Lung (tissue), 12 donors: ENCODE results near the gene PTPRD. TPM values are rescaled to one million over a fixed set of nuclear protein-coding genes. Genes with fewer than 3 reads are reported as not detected.

Experiments used
- ATAC-seq: fragments of 200-7000 bp; cut with Tn5 transposase; one replicate; pipeline ENCODE4 v1.9.1; 2020; ENCODE audit warnings: moderate number of reproducible peaks; ENCODE audit not compliant: insufficient read depth, low FRiP score
- DNase-seq, 3 donors: peaks; one replicate each; pipeline ENCODE4 v3.0.0-alpha.2; 2013 to 2017
- H3K27ac ChIP-seq, 2 donors: one replicate each; pipeline ENCODE4 v1.5.1; 2013; ENCODE audit warnings: mild to moderate bottlenecking in 2 of 2, moderate library complexity in 2 of 2, control low read depth in 1 of 2, inconsistent platforms in 1 of 2, low read depth in 1 of 2, low read length in 1 of 2
- H3K27me3 ChIP-seq, 3 donors: one replicate each; pipeline ENCODE4 v1.5.1; 2013; ENCODE audit warnings: low read length in 2 of 3; ENCODE audit not compliant: control insufficient read depth in 3 of 3, insufficient read depth in 3 of 3
- H3K36me3 ChIP-seq, 4 donors: one replicate each; pipeline ENCODE4 v1.5.1; 2013; ENCODE audit warnings: low read length in 4 of 4, mild to moderate bottlenecking in 1 of 4, moderate library complexity in 1 of 4; ENCODE audit not compliant: control insufficient read depth in 4 of 4, insufficient read depth in 4 of 4
- H3K4me1 ChIP-seq, 5 donors: one replicate each; pipeline ENCODE4 v1.5.1; 2013; ENCODE audit warnings: low read length in 5 of 5, mild to moderate bottlenecking in 2 of 5, moderate library complexity in 1 of 5; ENCODE audit not compliant: control insufficient read depth in 5 of 5, insufficient read depth in 5 of 5
- H3K4me3 ChIP-seq: one replicate; pipeline ENCODE4 v1.5.1; 2013; ENCODE audit warnings: mild to moderate bottlenecking, control low read depth, moderate library complexity
- H3K9ac ChIP-seq, 2 donors: one replicate each; pipeline ENCODE4 v1.5.1; 2013; ENCODE audit warnings: low read length in 2 of 2, control low read depth in 1 of 2; ENCODE audit not compliant: insufficient read depth in 1 of 2
- H3K9me3 ChIP-seq, 4 donors: one replicate each; pipeline ENCODE4 v1.5.1; 2013; ENCODE audit warnings: low read length in 3 of 4, mild to moderate bottlenecking in 1 of 4, moderate library complexity in 1 of 4; ENCODE audit not compliant: control insufficient read depth in 4 of 4, insufficient read depth in 3 of 4
- CTCF ChIP-seq: IDR thresholded peaks from 2 replicates; pipeline ENCODE4 v1.5.1; 2012; ENCODE audit warnings: mild to moderate bottlenecking; ENCODE audit errors: control extremely low read depth, extremely low read depth
- WGBS, 2 donors: extraction: QIAGEN DNeasy Blood & Tissue Kit; methylation state at CpG; one replicate each; pipeline ENCODE4 v1.1.7; 2013; 5-methylcytosine and 5-hydroxymethylcytosine counted together
- polyA plus RNA-seq, 2 donors: library from polyadenylated mRNA; stranded (reverse); fragments of 200-250 nt; gene quantifications; one replicate each; pipeline ENCODE4 v1.2.1, GENCODE V29; 2013
- total RNA-seq, 2 donors: library from RNA; depleted of rRNA in 1 of 2; stranded (reverse); fragments of >200 nt in 1 of 2; gene quantifications; one replicate each; pipeline ENCODE4 v1.2.1, GENCODE V29; 2014 to 2021
- donor health status: control.
- donor health status: control.
- donor health status: Bipolar disorder and iron deficiency.
- donor health status: healthy.
- donor health status: DM: yes; HTN: yes; CAD: no.

Gene PTPRD
- total and polyA plus RNA-seq, 4 donors = 1.9 to 145 (median 13.7) TPM

GRCh38 chr9:9614607-9615006 is 998.2 kb downstream of the PTPRD start:
- Histone ChIP-seq H3K9me3 (no peaks in the 10 kb centered on the region), H3K27ac (no peak overlapping the region), H3K36me3 (no peaks in the 10 kb centered on the region), H3K4me1 (no peaks in the 10 kb centered on the region), H3K9ac (no peak overlapping the region), H3K4me3 (no peak overlapping the region), H3K27me3 (no peaks in the 10 kb centered on the region)
- DNase-seq (no peak), ATAC-seq (no peak)
- TF ChIP-seq CTCF = no peak
- 73 to 78% methylated on average over 2 of the region's 2 CpGs for WGBS, 2 donors

GRCh38 chr9:9612755-9613154 is 1000.0 kb downstream of the PTPRD start:
- no peak for TF ChIP-seq CTCF
- WGBS, 2 donors = 93 to 97% methylated on average over 2 of the region's 2 CpGs
- Histone ChIP-seq H3K4me3 (no peak overlapping the region), H3K9ac (no peak overlapping the region), H3K27me3 (no peaks in the 10 kb centered on the region), H3K27ac (no peak overlapping the region), H3K36me3 (no peaks in the 10 kb centered on the region), H3K9me3 (no peaks in the 10 kb centered on the region), H3K4me1 (no peaks in the 10 kb centered on the region)
- DNase-seq (no peak), ATAC-seq (no peak)

GRCh38 chr9:9612270-9612669 is 1000.5 kb downstream of the PTPRD start:
- Histone ChIP-seq H3K27ac (no peak overlapping the region), H3K36me3 (no peaks in the 10 kb centered on the region), H3K4me3 (no peak overlapping the region), H3K9ac (no peak overlapping the region), H3K9me3 (no peaks in the 10 kb centered on the region), H3K27me3 (no peaks in the 10 kb centered on the region), H3K4me1 (no peaks in the 10 kb centered on the region)
- WGBS, 2 donors = 35 to 53% methylated on average over 3 of the region's 3 CpGs
- TF ChIP-seq CTCF = no peak
- peak in 1 of 3 donors; percentile 1 for DNase-seq
- no peak for ATAC-seq

GRCh38 chr9:9605681-9606080 is 1007.1 kb downstream of the PTPRD start:
- no peaks in the 10 kb centered on the region for H3K9me3 ChIP-seq

More at GRCh38 chr9:9605681-9606080, 1007.1 kb downstream of the PTPRD start:
- WGBS, 2 donors = 86 to 91% methylated on average over 4 of the region's 4 CpGs
- no peak overlapping the region for H3K27ac ChIP-seq
- H3K4me1 ChIP-seq = no peaks in the 10 kb centered on the region
- no peak for TF ChIP-seq CTCF
- H3K9ac ChIP-seq = no peak overlapping the region
- H3K36me3 ChIP-seq = no peaks in the 10 kb centered on the region
- H3K27me3 ChIP-seq = no peaks in the 10 kb centered on the region
- ATAC-seq = no peak
- H3K4me3 ChIP-seq = no peak overlapping the region
- DNase-seq = no peak
